ENCODE results near the gene RFX8.

DNA sequence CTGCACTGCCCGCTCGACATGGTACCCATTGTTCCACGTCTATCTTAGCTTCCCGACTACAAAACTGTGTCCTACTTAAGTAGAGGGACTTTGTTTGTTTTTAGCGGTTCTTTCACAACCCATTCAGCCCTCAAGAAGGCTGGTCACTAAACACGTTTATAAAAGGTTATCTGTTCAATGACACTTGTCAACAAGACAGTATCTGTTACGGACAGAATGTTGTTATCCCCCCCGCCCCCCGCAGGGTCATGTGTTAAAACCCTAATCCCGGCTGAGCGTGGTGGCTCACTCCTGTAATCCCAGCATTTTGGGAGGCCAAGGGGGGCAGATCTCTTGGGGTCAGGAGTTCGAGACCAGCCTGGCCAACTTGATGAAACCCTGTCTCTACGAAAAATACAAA lies 47.2 kb downstream of the RFX8 start:
- TF ChIP-seq POLR2AphosphoS5 (IDR thresholded peaks at IDR 0.05; ENCODE audit: low read depth, low read length) (no peak), SIN3A (IDR thresholded peaks at IDR 0.05; ENCODE audit: borderline replicate concordance, insufficient read depth, low read length) (no peak)
- TF ChIP-seq, protein P1, sequence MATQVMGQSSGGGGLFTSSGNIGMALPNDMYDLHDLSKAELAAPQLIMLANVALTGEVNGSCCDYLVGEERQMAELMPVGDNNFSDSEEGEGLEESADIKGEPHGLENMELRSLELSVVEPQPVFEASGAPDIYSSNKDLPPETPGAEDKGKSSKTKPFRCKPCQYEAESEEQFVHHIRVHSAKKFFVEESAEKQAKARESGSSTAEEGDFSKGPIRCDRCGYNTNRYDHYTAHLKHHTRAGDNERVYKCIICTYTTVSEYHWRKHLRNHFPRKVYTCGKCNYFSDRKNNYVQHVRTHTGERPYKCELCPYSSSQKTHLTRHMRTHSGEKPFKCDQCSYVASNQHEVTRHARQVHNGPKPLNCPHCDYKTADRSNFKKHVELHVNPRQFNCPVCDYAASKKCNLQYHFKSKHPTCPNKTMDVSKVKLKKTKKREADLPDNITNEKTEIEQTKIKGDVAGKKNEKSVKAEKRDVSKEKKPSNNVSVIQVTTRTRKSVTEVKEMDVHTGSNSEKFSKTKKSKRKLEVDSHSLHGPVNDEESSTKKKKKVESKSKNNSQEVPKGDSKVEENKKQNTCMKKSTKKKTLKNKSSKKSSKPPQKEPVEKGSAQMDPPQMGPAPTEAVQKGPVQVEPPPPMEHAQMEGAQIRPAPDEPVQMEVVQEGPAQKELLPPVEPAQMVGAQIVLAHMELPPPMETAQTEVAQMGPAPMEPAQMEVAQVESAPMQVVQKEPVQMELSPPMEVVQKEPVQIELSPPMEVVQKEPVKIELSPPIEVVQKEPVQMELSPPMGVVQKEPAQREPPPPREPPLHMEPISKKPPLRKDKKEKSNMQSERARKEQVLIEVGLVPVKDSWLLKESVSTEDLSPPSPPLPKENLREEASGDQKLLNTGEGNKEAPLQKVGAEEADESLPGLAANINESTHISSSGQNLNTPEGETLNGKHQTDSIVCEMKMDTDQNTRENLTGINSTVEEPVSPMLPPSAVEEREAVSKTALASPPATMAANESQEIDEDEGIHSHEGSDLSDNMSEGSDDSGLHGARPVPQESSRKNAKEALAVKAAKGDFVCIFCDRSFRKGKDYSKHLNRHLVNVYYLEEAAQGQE (IDR thresholded peaks at IDR 0.05; ENCODE audit: insufficient read depth in 1 of 2, low read depth in 2 of 2, low read length in 2 of 2) = no peak

Data from PFSK-1 (cell line).